ENCODE results near the gene FAXDC2.

Gene FAXDC2

DNA sequence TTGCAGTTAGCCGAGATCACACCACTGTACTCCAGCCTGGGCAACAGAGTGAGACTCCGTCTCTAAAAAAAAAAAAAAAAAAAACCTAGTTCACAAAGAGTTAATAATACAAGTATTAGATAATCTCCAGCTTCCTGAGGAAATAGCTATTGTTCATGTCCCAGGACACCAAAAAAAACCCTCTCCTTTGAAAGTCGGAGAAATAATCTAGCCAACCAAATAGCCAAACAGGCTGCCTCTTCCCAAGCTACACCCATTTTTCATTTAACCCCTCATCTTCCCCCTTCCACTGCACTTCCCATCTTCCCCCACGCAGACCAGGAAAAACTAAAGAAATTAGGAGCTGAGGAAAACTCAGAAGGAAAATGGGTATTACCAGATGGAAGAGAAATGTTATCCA is 31.6 kb upstream of the FAXDC2 start:
- no peak overlapping the region for H3K4me2 ChIP-seq (ENCODE audit: low read length)
- no peaks in the 10 kb centered on the region for H3F3A ChIP-seq (ENCODE audit: control insufficient read depth, insufficient read depth)
- H4K20me1 ChIP-seq (ENCODE audit: control insufficient read depth, insufficient read depth, low read depth, low read length) = no peaks in the 10 kb centered on the region
- no peaks in the 10 kb centered on the region for H3K79me2 ChIP-seq (ENCODE audit: control insufficient read depth, low read length)
- no peaks in the 10 kb centered on the region for H3K4me1 ChIP-seq (ENCODE audit: control insufficient read depth, low read length)
- no peak overlapping the region for H3K27ac ChIP-seq (ENCODE audit: low read depth, low read length)
- H3K36me3 ChIP-seq (ENCODE audit: control insufficient read depth, low read length) = peaks cover 41% of the 10 kb centered on the region
- no peaks in the 10 kb centered on the region for H3K27me3 ChIP-seq (ENCODE audit: control insufficient read depth, low read length)
- H3K9me2 ChIP-seq (replicated peaks; ENCODE audit: control insufficient read depth, low read length) = no peaks in the 10 kb centered on the region
- no peak for TF ChIP-seq EZH2phosphoT487 (IDR thresholded peaks at IDR 0.05; ENCODE audit: borderline replicate concordance, low read length)
- TF ChIP-seq, protein P1, sequence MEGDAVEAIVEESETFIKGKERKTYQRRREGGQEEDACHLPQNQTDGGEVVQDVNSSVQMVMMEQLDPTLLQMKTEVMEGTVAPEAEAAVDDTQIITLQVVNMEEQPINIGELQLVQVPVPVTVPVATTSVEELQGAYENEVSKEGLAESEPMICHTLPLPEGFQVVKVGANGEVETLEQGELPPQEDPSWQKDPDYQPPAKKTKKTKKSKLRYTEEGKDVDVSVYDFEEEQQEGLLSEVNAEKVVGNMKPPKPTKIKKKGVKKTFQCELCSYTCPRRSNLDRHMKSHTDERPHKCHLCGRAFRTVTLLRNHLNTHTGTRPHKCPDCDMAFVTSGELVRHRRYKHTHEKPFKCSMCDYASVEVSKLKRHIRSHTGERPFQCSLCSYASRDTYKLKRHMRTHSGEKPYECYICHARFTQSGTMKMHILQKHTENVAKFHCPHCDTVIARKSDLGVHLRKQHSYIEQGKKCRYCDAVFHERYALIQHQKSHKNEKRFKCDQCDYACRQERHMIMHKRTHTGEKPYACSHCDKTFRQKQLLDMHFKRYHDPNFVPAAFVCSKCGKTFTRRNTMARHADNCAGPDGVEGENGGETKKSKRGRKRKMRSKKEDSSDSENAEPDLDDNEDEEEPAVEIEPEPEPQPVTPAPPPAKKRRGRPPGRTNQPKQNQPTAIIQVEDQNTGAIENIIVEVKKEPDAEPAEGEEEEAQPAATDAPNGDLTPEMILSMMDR (IDR thresholded peaks at IDR 0.05; ENCODE audit: low read depth, low read length, poor library complexity, severe bottlenecking) = no peak
- peaks cover 25% of the 10 kb centered on the region for H3K9me3 ChIP-seq (ENCODE audit: control insufficient read depth, insufficient read depth, low read length)
- H3K4me3 ChIP-seq (ENCODE audit: low read length) = no peak overlapping the region

DNA sequence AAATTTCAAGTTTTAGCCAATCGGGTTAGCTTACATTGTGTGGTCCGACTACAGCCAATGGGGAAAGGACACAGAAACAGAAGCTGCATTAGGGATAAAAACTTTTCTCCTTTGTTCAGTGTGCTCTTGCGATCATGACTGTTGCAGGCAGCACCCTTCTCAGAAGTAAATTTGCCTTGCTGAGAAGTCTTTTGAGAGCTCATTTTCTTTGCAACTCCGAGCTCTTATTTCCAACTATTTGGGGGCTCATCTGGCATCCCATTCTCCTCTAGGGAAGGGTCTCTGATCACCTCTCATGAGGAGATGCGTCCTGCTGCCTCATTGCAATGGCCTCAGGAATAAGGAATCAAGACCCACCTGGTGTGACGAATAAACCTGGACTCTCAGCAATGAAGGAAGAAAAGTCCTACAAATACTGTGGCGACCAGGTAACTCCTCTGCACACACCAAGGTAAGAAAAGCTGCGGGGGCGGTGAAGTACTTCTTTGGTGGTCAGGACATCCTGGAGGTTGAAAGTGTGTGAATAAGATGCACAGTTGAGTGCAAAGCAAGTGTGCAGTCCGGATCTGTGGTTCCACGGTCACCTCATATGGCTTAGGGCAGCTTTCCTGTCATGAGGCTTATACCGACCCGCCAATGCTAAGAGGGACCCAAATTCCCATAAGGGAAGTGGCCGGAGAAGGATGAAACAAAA is 28.4 kb upstream of the FAXDC2 start:
- Histone ChIP-seq H3K27ac (ENCODE audit: low read depth, low read length) (no peak overlapping the region), H4K20me1 (ENCODE audit: control insufficient read depth, insufficient read depth, low read depth, low read length) (no peaks in the 10 kb centered on the region), H3K79me2 (ENCODE audit: control insufficient read depth, low read length) (no peaks in the 10 kb centered on the region), H3K4me1 (ENCODE audit: control insufficient read depth, low read length) (no peaks in the 10 kb centered on the region), H3K4me3 (ENCODE audit: low read length) (no peak overlapping the region), H3K9me2 (replicated peaks; ENCODE audit: control insufficient read depth, low read length) (no peaks in the 10 kb centered on the region), H3K27me3 (ENCODE audit: control insufficient read depth, low read length) (no peaks in the 10 kb centered on the region), H3K9me3 (ENCODE audit: control insufficient read depth, insufficient read depth, low read length) (peaks cover 8% of the 10 kb centered on the region; the same call in 1 of the 2 replicates), H3K36me3 (ENCODE audit: control insufficient read depth, low read length) (peaks cover 45% of the 10 kb centered on the region), H3F3A (ENCODE audit: control insufficient read depth, insufficient read depth) (0 out of 2 replicates have a peak, but pooled peaks cover 4% of the 10 kb centered on the region), H3K4me2 (ENCODE audit: low read length) (no peak overlapping the region)
- TF ChIP-seq, protein P1 (IDR thresholded peaks at IDR 0.05; ENCODE audit: low read depth, low read length, poor library complexity, severe bottlenecking) = no peak
- TF ChIP-seq EZH2phosphoT487 (IDR thresholded peaks at IDR 0.05; ENCODE audit: borderline replicate concordance, low read length) = no peak

DNA sequence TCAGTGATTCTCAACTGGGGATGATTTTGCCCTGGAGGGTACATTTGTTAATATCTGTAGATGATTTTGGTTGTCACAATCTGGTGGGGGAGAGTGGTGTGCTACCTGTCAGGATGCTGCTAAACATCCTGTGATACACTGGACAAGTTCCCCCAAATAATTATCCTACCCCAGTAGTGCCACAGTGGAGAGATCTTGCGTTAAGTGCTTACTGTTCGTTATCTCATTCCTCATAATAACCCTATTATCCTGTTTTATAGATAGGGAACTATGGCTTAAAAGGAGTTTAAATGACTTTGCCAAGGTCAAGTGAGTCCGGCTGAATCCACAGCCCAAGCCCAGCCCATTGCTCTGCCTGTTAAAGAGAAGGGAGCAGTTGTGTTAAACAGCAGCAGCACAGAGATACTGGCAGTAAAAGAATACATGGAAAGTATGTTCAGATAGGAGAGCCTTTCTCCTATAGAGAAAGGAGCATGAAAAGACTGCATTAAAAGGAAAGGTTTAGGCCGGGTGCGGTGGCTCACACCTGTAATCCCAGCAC is 23.5 kb upstream of the FAXDC2 start:
- Histone ChIP-seq H4K20me1 (ENCODE audit: control insufficient read depth, insufficient read depth, low read depth, low read length) (no peaks in the 10 kb centered on the region), H3K4me2 (ENCODE audit: low read length) (no peak overlapping the region), H3K27me3 (ENCODE audit: control insufficient read depth, low read length) (no peaks in the 10 kb centered on the region), H3K4me1 (ENCODE audit: control insufficient read depth, low read length) (no peaks in the 10 kb centered on the region), H3K4me3 (ENCODE audit: low read length) (no peak overlapping the region), H3K9me2 (replicated peaks; ENCODE audit: control insufficient read depth, low read length) (no peaks in the 10 kb centered on the region), H3K79me2 (ENCODE audit: control insufficient read depth, low read length) (peaks cover under 1% of the 10 kb centered on the region; the same call in 1 of the 2 replicates), H3K9me3 (ENCODE audit: control insufficient read depth, insufficient read depth, low read length) (peaks cover 5% of the 10 kb centered on the region; the same call in 1 of the 2 replicates), H3F3A (ENCODE audit: control insufficient read depth, insufficient read depth) (0 out of 2 replicates have a peak, but pooled peaks cover 4% of the 10 kb centered on the region), H3K36me3 (ENCODE audit: control insufficient read depth, low read length) (peaks cover 77% of the 10 kb centered on the region), H3K27ac (ENCODE audit: low read depth, low read length) (no peak overlapping the region)
- TF ChIP-seq, protein P1 (IDR thresholded peaks at IDR 0.05; ENCODE audit: low read depth, low read length, poor library complexity, severe bottlenecking) = no peak
- TF ChIP-seq EZH2phosphoT487 (IDR thresholded peaks at IDR 0.05; ENCODE audit: borderline replicate concordance, low read length) = no peak
